KG1 (cell line): ENCODE results near the gene PEX11B.

Experiments
- DNase-seq: peaks from one replicate; lab custom pipeline; 2025; lab: John Stamatoyannopoulos, UW

The PEX11B gene

DNA sequence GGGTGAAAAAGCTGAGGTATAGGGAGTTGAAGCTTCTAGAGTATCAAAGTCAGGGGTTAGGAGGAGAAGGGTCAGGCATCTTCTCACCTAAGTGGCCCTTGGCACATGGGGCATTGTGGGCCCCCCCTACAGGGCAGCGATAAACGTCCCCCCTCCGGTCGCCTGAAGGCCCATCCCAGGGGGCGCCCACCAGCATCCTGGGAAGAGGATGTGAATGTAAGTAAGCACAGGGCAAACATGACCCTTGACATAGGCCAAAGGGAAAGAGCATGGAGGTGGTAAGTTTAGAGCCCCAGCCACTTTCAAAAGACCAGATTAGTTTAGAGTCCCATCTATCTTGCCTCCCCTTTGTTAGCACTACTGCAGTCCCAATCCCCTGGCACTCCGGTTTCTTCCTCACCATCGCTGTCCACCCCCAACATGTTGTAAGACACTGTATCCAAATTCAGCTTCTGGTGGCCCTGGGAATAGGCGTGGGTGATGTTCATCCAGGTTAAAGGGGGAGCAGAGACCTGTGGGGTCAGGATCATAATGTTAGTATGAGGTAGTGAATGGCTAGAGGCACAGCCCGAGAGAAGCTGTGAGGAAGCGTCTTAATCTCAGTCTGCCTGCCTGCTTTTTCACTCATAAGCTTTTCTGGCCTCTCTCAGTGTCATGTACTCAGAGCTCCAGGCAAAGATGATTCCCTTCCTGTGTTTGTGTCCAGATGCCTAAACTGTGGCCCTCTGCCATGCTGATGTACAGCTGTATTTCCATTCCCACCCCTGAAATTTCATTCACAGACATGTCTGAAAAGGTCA is 11.4 kb downstream of the PEX11B start:
- DNase-seq: no peak

DNA sequence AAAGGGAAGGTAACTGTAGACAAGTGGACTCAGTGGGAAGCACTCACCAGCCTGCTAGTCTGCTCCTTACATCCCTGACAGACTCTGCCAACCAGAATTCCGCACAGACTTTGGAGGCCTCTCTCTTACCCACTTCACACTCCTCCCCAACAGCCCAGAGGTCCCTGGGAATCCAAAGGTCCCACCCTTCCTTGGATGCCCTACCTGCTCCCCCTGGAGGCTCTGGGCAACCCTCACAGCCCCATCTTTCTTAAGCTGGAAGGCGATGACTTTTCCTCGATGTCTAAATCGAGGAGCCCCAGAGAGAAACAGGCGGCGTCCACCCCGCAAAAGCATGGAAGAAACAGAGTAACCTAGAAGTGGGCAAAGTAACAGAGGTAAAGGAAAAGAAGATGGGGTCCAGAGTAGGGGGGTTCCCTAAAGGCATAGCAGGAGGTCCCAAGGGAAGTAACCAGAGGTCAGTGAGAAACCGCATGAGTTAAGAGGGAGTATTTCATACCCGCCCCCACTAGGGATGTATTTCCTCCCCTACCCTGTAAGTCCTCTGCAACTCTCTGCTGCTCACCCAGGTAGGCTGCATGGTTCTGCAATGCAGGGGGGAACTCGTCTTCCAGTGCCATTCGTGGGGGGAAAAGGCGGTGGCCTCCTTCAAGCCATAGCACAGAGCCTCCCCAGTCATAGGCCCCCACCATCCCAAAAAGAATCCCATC is 17.1 kb downstream of the PEX11B start:
- no peak for DNase-seq

DNA sequence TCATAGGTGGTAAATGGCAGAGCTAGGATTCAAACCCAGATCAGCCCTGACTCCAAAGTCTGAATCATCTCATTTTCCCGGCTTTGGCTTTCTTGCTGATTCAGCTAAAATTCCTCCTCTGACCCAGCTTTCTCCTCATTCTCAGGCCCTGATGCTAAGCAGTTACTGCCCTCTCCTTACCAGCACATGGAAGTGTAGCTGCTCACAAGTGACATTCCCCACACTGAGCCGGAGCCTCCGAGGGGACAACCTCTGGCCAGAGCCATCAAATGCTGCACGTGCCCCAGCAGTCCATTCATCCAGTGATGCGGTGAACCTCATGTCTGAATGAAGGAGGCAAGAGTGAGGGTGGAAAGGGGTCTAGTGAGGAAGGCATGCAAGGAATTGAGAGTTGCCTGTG is 19.8 kb downstream of the PEX11B start:
- no peak for DNase-seq

DNA sequence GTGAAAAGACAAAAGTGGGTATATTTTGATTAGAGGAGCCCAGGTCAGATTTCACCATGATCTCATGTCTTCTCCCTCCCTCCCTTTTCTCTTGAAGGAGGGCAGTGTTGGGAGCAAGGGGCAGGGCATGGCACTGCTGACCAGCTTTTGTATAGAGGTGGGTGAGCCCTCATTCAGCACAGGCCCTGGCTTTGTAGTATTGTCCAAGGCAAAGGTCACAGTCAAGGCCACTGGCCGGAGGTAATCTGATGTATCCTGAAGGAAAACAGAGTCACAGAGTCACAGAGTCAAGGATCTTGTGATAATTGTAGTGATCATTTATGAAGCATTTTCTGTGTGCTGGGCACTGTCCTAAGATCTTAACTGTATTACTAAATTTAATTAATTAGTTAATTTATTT is 20.5 kb downstream of the PEX11B start:
- no peak for DNase-seq

DNA sequence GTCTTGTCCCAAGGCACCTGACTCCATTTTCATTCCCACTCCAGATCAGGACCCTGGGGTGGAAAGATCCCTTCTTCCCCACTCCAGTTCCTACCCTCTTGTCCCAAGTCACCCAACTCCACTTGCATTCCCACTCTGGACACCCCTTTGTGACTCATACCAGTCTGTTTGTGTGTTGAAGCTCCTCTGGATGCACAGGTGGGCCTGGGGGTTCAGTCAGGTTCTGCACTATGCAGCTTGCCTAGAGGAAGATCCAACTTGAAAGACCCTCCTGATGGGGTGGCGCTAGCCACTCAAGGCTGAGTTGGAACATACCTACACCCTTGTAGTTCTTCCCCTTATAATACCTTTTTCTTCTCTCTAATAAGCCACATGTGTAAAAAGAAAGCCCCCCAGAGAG is 23.0 kb downstream of the PEX11B start:
- no peak for DNase-seq

DNA sequence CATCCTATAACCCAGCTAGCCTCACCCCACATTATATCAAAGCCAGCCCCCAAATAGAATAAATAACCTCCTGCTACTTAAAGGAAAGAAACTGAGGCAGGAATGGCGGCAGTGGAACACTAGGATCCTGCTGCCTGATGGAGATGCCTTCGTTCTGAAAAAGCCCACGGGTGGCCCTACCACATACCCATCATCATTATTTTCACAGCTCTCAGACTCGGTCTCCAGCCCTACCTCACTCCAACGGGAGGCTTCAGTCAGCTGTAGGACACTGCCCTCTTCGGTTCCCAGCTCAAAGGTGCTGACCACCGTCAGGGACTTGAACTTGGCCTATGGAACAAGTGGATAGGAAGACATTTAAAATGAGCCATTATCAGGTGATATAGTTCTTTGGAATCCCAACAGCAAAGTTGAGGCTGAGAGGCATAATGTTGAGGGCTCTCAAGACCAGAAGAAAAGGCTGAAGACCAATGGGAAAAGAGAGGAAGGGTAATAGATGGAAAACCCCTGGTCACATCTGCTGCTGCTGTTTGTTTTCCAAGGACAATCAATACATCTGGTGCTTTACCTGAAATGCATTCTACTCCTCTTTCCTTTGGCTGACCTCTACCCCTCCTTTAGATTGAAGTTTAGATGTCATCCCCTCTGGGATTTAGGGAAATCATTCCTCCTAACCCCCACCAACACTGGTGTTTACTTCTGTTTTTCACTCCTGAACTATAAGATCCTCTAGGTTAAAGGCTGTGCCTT is 25.0 kb downstream of the PEX11B start:
- no peak for DNase-seq

DNA sequence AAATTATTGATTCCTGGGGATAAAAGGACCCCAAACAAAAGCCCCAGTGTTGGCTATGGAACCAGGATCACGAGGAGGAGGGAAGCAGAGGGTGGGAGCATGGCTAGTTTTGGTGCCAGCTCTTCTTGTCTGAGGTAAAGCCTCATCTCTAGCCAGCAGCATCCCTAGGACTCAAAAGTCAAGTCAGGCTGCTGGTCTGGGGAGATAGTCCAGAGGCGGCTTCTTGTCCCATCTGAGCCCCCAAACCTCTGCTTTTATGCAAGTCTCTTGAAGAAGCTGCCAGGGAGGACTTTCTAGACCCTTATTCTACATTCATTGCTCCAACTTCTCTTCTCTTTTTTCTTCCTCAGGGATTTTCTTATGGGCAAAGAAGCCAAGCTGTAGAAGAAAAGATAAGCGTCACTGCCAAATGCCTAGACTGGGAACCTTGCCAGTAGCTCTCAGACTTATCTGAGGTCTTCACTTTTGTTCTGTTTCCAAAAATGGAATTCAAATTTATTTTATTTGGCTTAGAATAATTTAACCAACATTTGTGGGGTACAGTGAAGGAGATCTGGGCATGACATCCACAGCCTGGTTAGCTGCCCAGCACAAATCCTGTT is 25.9 kb downstream of the PEX11B start:
- no peak for DNase-seq

DNA sequence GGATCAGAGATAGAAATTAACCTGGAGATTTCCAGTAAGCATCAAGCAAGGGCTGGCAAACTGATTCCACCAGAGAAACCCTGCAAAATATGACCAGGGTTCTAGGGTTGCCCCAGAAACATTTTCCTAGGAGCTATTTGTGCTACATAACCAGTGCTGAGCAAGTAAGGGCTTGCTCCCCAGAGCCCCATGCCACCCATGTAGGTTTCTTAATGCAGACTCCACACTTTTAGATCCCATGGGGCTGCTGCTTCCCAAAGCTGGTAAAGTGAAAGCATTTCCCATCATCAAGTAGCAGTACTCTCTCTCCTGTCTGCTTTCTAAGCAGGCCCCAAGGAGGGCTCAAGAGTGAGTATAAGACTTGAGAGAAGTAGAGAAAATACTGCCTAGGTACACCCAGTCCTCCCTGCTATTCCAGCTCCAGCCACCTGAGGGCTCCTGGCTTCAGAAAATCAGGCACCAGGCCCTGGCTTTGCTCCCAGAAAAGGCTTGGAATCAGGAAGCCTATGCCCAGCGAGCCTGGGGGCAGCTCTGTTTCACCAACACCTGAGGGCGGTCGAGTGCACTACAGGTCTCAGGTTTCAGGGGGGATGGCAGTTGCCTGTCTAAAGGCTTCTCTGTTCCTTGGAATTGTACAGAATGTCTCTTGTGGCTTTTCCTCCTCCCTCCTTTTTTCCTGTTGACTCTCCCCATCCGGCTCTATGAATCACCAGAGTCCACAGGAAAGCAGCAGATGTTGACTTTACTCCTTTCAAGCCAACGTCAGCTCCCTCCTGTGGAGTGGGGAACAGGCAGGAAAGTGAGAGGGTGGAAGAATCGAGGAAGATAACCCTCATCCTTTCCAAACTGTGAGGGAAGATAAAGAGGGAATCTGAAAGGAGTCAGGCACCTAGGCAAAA is 26.7 kb downstream of the PEX11B start:
- DNase-seq: peak; percentile 10

DNA sequence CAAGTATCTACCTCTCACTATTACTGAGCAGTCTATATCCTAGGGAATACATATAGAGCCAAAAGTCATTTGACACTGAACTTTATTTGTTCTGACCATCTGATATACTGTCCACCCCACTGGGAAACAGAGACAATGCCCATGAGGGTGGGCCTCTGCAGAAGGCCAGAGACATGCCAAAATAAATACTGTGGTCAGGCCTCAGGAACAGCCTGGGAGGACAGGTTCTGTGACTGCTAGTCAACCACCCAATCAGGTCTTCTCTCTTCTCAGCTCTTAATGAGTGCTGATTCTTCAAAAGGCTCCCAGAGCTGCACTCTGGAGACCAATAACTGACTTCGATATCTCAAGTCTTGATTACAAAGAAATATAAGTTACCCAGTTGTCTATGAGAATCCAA is 27.4 kb downstream of the PEX11B start:
- no peak for DNase-seq

DNA sequence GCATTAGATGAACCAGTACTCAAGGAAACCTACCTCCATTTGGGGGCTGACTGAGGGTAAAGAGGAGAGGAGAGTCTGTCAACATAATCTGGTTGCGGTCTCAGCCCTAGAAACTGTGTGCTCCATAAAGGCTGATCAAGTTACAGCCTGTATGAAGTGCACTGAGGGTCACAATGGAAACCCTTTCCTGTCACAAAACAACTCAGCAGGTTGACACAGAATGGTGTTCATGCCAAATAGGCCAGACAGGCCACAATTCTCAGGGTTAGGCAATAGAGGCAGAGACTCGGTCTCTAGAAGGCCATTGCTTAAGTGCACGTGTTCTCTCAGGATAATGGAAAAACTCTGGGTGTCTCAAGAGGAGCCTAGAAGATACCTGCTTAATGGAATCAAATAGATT is 28.8 kb downstream of the PEX11B start:
- no peak for DNase-seq

DNA sequence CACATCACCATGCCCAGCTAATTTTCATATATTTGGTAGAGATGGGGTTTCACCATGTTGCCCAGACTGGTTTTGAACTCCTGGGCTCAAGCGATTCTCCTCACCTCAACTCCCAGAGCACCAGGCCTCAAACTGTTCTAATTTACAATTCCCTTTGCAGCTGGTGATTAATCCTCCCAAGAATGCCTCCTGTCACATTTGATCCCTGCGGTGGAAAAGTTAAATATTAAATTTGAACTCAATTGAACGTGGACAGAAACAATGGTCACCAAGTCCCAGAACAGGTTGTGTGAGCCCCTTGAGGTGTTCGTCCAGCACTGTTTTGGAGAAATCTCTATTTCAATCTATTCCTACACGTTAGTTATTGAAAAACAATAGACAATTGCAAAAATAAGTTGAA is 30.9 kb downstream of the PEX11B start:
- no peak for DNase-seq

DNA sequence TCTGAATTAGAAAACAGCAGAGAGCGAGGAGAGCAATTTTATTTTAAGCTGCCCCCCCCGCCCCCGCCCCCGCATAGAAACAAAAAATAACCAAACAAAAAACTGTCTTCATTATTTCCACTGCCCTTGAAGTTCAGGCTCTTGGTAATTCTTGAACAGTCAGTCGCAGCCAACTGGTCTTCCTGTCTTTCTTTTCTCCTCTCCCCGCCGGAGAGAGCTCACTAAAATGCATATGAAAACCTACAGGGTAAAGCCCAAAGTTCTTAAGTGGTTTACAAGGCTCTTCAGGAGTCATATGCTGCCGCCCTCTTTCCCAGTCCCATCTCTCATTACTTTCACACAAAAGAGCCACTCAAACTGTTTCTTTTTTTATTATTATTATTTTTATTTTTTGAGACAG is 31.7 kb downstream of the PEX11B start:
- no peak for DNase-seq

DNA sequence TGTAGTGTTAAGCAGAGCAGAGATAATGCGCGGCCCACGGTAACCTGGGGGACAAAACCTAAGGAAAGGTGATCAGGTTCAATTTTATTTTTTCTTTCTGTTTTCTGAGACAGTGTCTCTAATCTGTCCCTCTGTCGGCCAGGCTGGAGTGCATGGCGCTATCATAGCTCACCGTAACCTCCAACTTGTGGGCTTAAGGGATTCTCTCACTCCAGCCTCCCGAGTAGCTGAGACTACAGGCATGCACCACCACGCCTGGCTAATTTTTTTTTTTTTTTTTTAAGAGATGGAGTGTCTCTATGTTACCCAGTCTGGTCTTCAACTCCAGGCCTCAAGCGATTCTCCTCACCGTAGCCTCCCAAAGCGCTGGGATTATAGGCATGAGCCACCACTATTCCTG is 32.1 kb downstream of the PEX11B start:
- DNase-seq: no peak

DNA sequence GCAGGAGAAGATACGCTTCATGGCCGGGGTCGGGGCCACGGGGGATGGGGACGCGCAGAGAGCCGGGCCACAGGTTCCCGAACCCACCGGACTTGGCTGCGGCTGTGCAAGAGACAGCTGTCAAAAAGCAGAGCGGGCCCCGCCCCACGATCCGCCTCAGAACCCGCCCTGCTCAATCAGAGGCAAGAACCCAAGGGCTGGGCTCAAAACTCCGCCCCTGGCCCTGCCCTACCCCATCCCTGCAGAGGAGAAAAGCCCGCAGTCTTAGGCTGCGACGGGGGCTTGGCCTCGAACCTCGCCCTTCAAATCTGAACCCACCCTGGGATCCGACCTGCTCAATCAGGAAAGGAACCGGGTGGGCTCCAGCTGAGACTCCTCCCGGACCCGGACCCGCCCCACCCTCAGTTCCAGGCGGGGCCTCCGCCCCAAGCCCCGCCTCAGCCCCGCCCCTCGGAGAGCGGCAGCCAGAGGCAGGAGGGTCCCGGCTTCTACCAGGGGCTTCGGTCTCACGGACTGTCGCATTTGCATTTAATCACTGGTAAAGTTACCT is 32.7 kb downstream of the PEX11B start, which contains the start of gene ANKRD35:
ANKRD35 (minus strand) TSS at position 129 of the 550 bp plus-strand sequence; CDS start at position 21, 108 bp downstream.
- DNase-seq: peak; percentile 13

DNA sequence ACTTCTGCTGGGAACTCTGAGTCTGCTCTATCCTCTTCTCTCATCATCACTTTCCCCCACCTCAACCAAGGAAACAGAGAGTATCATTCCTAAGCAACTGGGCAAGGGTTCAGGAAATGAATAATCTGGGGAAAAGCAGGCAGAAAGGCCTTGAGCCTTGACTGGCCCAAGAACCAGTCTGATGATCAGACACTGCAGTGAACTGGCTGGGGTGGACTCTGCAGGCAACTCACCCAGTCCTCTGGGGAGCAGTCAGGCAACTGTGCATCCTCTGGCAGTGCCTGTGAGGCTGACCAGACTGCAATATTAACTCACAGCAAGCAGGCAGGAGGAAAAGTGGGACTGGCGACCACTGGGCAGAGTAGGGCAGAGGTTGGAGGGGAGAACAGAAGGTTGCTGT is 33.8 kb downstream of the PEX11B start:
- DNase-seq: no peak

DNA sequence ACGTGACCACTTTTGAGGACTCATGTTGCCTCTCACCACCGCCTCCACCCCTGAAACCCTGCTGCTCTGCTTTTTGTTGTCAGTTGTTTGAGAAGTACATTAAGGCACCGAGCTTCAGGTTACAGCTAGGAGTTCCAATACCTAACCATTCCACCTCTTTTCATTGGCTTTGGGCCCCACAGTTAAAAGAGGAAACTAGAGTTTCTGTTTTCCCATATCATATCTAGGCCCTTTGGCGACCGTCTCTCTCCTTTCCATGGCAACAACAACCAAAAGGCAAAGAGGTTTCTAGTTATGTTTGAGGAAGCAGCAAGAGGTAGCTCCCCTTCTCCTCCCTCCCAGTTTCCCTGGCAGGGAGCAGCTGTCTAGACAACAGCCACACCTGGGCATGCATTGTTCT is 38.7 kb downstream of the PEX11B start:
- DNase-seq: no peak

DNA sequence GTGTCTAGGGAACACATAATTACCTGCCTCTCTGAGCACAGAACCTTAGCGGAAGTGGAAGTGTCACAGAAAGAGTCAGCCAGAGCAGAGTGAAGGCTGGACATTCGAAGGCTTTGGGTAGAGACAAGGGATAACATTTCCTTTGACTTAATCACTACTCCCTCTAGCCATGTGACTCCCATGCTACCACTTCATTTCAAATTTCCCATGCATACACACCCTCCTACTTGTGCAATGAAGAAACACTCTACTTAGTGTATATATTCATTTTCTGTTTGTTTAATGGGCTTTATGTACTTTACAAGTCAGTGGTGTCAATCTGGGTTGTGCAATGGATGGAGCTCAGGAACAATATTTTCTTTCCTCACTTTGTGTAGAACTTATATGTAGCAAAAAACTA is 39.8 kb downstream of the PEX11B start:
- DNase-seq: no peak

DNA sequence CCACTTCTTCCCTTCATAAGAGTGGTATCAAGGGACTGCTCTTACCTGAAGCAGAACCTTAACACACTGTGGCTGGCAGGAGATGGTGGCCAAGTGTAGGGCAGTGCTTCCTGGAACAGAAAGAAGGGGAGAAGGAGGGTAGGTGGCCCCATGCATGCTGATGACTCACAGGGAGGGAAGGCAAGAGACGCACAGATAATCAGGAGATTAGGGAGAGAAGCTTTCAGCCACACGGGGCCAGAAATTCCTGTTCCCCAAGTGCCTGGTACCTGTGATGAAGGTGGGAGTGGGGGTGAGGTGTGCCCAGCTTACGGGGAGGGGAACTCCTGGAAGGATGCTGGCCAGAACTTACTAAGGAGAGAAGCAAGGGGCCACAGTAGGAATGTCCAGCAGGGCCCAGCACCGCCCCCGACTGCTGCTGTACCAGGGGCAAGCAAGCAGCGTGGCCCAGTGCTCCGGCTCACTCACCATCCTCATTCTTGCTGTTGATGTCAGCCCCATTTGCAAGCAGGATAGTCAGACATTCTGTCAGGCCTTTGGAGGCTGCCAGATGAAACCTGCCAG is 40.5 kb downstream of the PEX11B start:
- no peak for DNase-seq

DNA sequence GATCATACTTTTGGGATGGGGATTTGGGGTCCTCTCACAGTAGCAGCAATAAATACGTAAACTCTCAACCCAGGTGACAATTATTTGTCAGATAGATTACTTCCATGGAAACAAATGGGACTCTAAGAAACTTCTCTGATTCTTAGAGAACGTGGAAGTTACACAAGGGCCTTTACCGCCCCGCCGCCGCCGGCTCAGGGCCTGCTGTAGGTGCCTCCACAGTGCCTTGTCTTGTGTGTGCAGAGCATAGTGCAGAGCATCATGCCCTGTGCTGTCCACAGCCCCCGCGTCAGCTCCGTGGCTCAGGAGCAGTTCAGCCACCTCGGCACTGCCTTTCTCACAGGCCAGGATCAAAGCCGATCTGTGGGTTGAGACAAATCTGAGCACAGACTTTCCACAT is 43.9 kb downstream of the PEX11B start:
- no peak for DNase-seq

DNA sequence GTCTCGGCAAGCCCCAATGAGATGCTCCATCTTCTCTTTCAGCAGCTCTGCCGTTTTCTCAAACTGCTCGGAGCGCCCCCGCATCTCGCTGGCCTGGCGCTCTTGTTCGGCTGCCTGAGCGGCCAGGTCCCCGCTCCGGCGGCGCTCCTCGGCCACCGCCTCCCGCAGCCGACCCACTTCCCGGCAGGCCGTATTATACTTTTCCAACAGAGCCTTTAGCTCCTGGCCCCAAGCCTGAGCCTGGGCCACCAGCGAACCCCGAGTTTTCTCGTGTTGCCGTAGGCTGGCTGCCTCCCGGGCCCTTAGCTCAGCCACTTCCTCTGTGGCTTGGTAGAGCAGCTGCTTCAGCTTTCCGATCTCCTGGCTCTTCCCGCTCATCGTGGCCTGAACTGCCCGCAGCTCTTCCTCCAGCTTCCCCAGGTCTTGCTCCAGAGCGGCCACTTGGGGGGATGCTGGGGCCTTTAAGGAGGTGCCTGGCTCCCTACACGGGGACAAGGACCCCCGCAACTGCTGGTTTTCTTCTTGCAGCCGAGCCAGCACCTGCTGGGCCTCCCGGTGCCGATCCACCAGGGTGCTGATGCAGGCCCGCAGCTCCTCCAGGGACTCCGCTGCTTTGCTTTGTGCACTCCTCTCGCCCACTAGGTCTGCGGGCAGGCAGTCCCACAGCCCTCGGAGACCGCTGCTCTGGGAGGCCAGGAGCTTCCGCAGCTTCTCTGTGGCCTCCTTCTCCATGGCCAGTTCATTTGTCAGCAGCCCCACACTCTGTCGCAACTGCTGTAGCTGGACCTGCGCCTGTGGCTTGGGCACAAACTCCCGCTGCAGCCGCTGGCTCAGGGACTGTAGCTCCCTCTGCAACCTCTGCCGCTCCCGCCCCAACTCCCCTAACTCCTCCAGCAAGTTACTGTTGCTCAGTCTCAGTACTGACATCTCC is 46.3 kb downstream of the PEX11B start:
- peak; percentile 46 for DNase-seq
